GM12878 (cell line): ENCODE data around the gene DMRTB1. TPM values are rescaled to one million over a fixed set of nuclear protein-coding genes. Genes with fewer than 3 reads are reported as not detected.

Experiments
- ATAC-seq: fragments of 200-7000 bp; cut with Tn5 transposase; 3 replicates; pipeline ENCODE4 v1.9.1; 2020; ENCODE audit warnings: mild to moderate bottlenecking, moderate library complexity
- BruUV-seq: library from RNA; stranded (reverse); fragments of 400-500 nt; replicated peaks from 2 replicates; lab custom pipeline; 2021; lab: Mats Ljungman, UMichigan
- CTCF ChIA-PET: fragments of 300-600 bp; sonication (Branson Sonifier 250); formaldehyde crosslinking; extraction: SDS; loops from one replicate; lab custom pipeline; 2021; ENCODE audit warnings: inconsistent platforms; lab: Yijun Ruan, JAX
- POLR2A ChIA-PET: fragments of 350-600 bp; formaldehyde crosslinking; extraction: SDS; loops from one replicate; lab custom pipeline; 2021; ENCODE audit warnings: inconsistent platforms; lab: Charles Lee
- RAD21 ChIA-PET: fragments of 300-600 bp; sonication (Branson Sonifier 250); formaldehyde crosslinking; loops from one replicate; lab custom pipeline; 2023; ENCODE audit warnings: antibody characterized with exemption; ENCODE audit not compliant: unreplicated experiment; lab: Charles Lee
- SMC1A ChIA-PET: fragments of 300-600 bp; sonication (Branson Sonifier 250); formaldehyde crosslinking; loops from one replicate; lab custom pipeline; 2023; ENCODE audit not compliant: unreplicated experiment, uncharacterized antibody; lab: Charles Lee
- DNase-seq: peaks from one replicate; pipeline ENCODE4 v3.0.0-alpha.2; 2011; ENCODE audit warnings: low read depth, low spot score
- FAIRE-seq: peaks from 3 replicates; lab custom pipeline; 2011; peaks lifted over from hg19 to GRCh38; lab: Jason Lieb, UNC
- H2AFZ ChIP-seq: 2 replicates; pipeline ENCODE4 v1.6.0; 2011; ENCODE audit warnings: low read depth, low read length, control low read depth; ENCODE audit not compliant: control insufficient read depth
- H3K27ac ChIP-seq: 2 replicates; pipeline ENCODE4 v1.5.1; 2011; ENCODE audit warnings: control low read depth; ENCODE audit not compliant: control insufficient read depth, insufficient read depth
- H3K27me3 ChIP-seq, 2 experiments: replicated peaks in 1 of 2; 2 replicates each; pipeline versions ENCODE4 v1.6.0 to v1.6.1; 2011; ENCODE audit warnings: low read length in 1 of 2; ENCODE audit not compliant: control insufficient read depth in 2 of 2, insufficient read depth in 2 of 2
- H3K36me3 ChIP-seq, 2 experiments: 2 replicates each; pipeline ENCODE4 v1.5.1; 2011; ENCODE audit warnings: low read length in 1 of 2; ENCODE audit not compliant: control insufficient read depth in 2 of 2, insufficient read depth in 2 of 2
- H3K4me1 ChIP-seq: 2 replicates; pipeline ENCODE4 v1.6.1; 2011; ENCODE audit warnings: mild to moderate bottlenecking, low read length, moderate library complexity, mixed read lengths; ENCODE audit not compliant: control insufficient read depth, insufficient read depth
- H3K4me2 ChIP-seq: 2 replicates; pipeline ENCODE4 v1.6.0; 2011; ENCODE audit warnings: control low read depth; ENCODE audit not compliant: control insufficient read depth, insufficient read depth
- H3K4me3 ChIP-seq: fragments of 200-600 bp; sonication (generic); 2 replicates; pipeline ENCODE4 v1.5.1; 2016
- H3K79me2 ChIP-seq: 2 replicates; pipeline ENCODE4 v1.6.0; 2011; ENCODE audit warnings: low read length; ENCODE audit not compliant: control insufficient read depth, insufficient read depth
- H3K9ac ChIP-seq: 2 replicates; pipeline ENCODE4 v1.8.0; 2011; ENCODE audit warnings: low read length, control low read depth, mixed read lengths; ENCODE audit not compliant: control insufficient read depth, insufficient read depth
- H3K9me3 ChIP-seq: replicated peaks from 3 replicates; pipeline ENCODE4 v1.5.1; 2011; ENCODE audit warnings: mild to moderate bottlenecking, low read length; ENCODE audit not compliant: control insufficient read depth, insufficient read depth
- H4K20me1 ChIP-seq: 2 replicates; pipeline ENCODE4 v1.6.0; 2011; ENCODE audit not compliant: control insufficient read depth, insufficient read depth
- CHD1 ChIP-seq: IDR thresholded peaks from 2 replicates; pipeline ENCODE4 v1.6.1; 2012; ENCODE audit warnings: low read depth, low read length, improper control_type of control experiment
- CREB1 ChIP-seq: IDR thresholded peaks from 2 replicates; pipeline ENCODE4 v1.6.1; 2012; ENCODE audit warnings: low read depth, mild to moderate bottlenecking, inconsistent platforms
- HDAC6 ChIP-seq: fragments of 200-600 bp; sonication (generic); IDR thresholded peaks from one replicate; pipeline ENCODE4 v1.8.0; 2017; ENCODE audit warnings: antibody characterized with exemption; ENCODE audit not compliant: unreplicated experiment
- NBN ChIP-seq: fragments of 450-650 bp; IDR thresholded peaks from 2 replicates; pipeline ENCODE4 v1.6.1; 2016
- SUPT20H ChIP-seq: IDR thresholded peaks from 2 replicates; pipeline ENCODE4 v1.6.1; 2011; ENCODE audit warnings: low read depth, mild to moderate bottlenecking, low read length, moderate library complexity, borderline replicate concordance; ENCODE audit not compliant: control insufficient read depth
- ZBED1 ChIP-seq: IDR thresholded peaks from 2 replicates; pipeline ENCODE4 v1.6.1; 2016; ENCODE audit warnings: borderline replicate concordance
- WGBS: methylation state at CpG from one replicate; pipeline ENCODE4 v1.1.6; 2016; ENCODE audit warnings: low lambda C conversion rate; ENCODE audit not compliant: insufficient replicate concordance, insufficient coverage; ENCODE audit errors: missing lambda C conversion rate; 5-methylcytosine and 5-hydroxymethylcytosine counted together
- in situ Hi-C: fragments of 300-500 bp; cut with MboI; formaldehyde crosslinking; loops from 9 replicates; pipeline ENCODE4 v1.14.3; 2018; ENCODE audit warnings: mixed read lengths
- intact Hi-C: fragments of 100-400 bp; cut with micrococcal nuclease; formaldehyde crosslinking; loops from one replicate; pipeline ENCODE4 v1.14.2; 2022; ENCODE audit not compliant: unreplicated experiment
- polyA plus RNA-seq, 11 experiments: library from polyadenylated mRNA; depleted of rRNA in 4 of 11; unstranded in 6 of 11; stranded (reverse) in 5 of 11; fragments of >200 nt; fragmentation: Nextera tagmentation in 4 of 11; fragmentation: Illumina TruSeq in 1 of 11; extraction: Ambion mirVana in 4 of 11; extraction: Trizol in 1 of 11; gene quantifications; 1 replicate in 1 of 11; 2 replicates in 10 of 11; pipeline versions ENCODE4 v1.2.1 to v1.2.3, GENCODE V29; 2011 to 2016; ENCODE audit warnings: inconsistent platforms in 2 of 11, missing spikeins in 2 of 11, low read depth in 1 of 11
- total RNA-seq, 4 experiments: library from RNA; depleted of rRNA in 3 of 4; stranded (reverse); fragments of >200 nt in 3 of 4; fragmentation: Illumina TruSeq in 1 of 4; extraction: Trizol in 1 of 4; gene quantifications; 2 replicates each; pipeline versions ENCODE4 v1.2.1 to v1.2.3, GENCODE V29; 2013 to 2021
- TF ChIP-seq, protein P1 (sequence below): fragments of 450-650 bp; IDR thresholded peaks from 2 replicates; pipeline ENCODE4 v1.6.1; 2017; ENCODE audit warnings: mild to moderate bottlenecking, moderate library complexity

The DMRTB1 gene
- total and polyA plus RNA-seq, 10 of the 15 experiments (the other 5 are each of a cell fraction or from before 2014, with no cell fraction given), result not detected

DNA sequence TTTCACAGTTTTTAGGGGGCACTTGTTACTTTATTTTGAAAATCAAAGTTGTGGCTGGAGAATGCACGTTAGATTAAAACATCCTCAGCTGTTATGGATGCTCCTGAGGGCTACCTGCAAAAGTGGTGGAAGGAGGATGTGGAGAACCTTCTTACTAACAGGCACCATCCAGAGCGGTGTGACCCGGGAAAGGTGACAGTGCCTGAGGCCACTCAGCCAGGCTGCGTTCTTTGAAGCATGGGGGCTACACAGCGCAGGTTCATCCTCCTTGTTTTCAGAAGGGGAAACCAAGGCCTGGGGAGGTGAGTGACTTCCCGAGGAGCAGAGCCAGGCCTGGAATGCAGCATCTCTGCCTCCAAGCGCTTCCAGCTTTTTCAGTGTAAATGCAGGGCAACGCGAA, 24.0 kb downstream of the DMRTB1 start (continued):
- TF ChIP-seq, protein P1, sequence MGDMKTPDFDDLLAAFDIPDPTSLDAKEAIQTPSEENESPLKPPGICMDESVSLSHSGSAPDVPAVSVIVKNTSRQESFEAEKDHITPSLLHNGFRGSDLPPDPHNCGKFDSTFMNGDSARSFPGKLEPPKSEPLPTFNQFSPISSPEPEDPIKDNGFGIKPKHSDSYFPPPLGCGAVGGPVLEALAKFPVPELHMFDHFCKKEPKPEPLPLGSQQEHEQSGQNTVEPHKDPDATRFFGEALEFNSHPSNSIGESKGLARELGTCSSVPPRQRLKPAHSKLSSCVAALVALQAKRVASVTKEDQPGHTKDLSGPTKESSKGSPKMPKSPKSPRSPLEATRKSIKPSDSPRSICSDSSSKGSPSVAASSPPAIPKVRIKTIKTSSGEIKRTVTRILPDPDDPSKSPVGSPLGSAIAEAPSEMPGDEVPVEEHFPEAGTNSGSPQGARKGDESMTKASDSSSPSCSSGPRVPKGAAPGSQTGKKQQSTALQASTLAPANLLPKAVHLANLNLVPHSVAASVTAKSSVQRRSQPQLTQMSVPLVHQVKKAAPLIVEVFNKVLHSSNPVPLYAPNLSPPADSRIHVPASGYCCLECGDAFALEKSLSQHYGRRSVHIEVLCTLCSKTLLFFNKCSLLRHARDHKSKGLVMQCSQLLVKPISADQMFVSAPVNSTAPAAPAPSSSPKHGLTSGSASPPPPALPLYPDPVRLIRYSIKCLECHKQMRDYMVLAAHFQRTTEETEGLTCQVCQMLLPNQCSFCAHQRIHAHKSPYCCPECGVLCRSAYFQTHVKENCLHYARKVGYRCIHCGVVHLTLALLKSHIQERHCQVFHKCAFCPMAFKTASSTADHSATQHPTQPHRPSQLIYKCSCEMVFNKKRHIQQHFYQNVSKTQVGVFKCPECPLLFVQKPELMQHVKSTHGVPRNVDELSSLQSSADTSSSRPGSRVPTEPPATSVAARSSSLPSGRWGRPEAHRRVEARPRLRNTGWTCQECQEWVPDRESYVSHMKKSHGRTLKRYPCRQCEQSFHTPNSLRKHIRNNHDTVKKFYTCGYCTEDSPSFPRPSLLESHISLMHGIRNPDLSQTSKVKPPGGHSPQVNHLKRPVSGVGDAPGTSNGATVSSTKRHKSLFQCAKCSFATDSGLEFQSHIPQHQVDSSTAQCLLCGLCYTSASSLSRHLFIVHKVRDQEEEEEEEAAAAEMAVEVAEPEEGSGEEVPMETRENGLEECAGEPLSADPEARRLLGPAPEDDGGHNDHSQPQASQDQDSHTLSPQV, result no peak
- TF ChIP-seq HDAC6 (no peak), ZBED1 (no peak), CHD1 (no peak), CREB1 (no peak)

GRCh38 chr1:53483656-53484055, 24.5 kb downstream of the DMRTB1 start:
- Histone ChIP-seq H3K4me1 (no peaks in the 10 kb centered on the region), H3K27ac (no peak overlapping the region), H3K9ac (no peak overlapping the region), H3K79me2 (no peaks in the 10 kb centered on the region), H3K36me3 (no peaks in the 10 kb centered on the region), H4K20me1 (no peaks in the 10 kb centered on the region; the same call in 1 of the 2 replicates), H3K4me2 (no peak overlapping the region), H3K9me3 (no peaks in the 10 kb centered on the region), H3K4me3 (no peak overlapping the region)
- ChIA-PET RAD21 (interaction anchor here (1.1 to 1.2 kb wide), 2 partner anchors 40 to 153 kb away, joined by 3 read pairs; no protein-coding TSS in a partner anchor), SMC1A (no interaction called here), POLR2A (no interaction called here), CTCF (interaction anchor here (0.6 to 1.3 kb wide), 6 partner anchors 34 to 270 kb away, joined by 3 to 6 read pairs (median 4); no protein-coding TSS in a partner anchor)
- in situ Hi-C loops, result loop anchor here (25.0 kb wide), 1 partner anchor 479 kb away; no protein-coding TSS in a partner anchor
- no peak for FAIRE-seq
- ATAC-seq, result no peak
- 8% methylated on average over 4 of the region's 4 CpGs for WGBS
- intact Hi-C loops, result loop anchor here (2.0 to 10.0 kb wide), 2 partner anchors 205 to 471 kb away; no protein-coding TSS in a partner anchor
- DNase-seq, result no peak
- no TSS peak for BruUV-seq
- TF ChIP-seq NBN, result no peak
- TF ChIP-seq SUPT20H, result no peak
- TF ChIP-seq, all 136 proteins: peak for 0
- Histone ChIP-seq H2AFZ (no peak overlapping the region), H3K27me3 (peaks cover 5% of the 10 kb centered on the region in 2 experiments; a peak in 2 of 4 replicates)
